GM12872 (cell line): ENCODE measurements around the gene LSP1.

Experiments used
- TF ChIP-seq, protein P1 (sequence below): IDR thresholded peaks from 3 replicates; pipeline ENCODE4 v1.5.1; 2011; ENCODE audit warnings: low read depth, mild to moderate bottlenecking, low read length, moderate library complexity; ENCODE audit not compliant: insufficient read depth

The LSP1 gene

DNA sequence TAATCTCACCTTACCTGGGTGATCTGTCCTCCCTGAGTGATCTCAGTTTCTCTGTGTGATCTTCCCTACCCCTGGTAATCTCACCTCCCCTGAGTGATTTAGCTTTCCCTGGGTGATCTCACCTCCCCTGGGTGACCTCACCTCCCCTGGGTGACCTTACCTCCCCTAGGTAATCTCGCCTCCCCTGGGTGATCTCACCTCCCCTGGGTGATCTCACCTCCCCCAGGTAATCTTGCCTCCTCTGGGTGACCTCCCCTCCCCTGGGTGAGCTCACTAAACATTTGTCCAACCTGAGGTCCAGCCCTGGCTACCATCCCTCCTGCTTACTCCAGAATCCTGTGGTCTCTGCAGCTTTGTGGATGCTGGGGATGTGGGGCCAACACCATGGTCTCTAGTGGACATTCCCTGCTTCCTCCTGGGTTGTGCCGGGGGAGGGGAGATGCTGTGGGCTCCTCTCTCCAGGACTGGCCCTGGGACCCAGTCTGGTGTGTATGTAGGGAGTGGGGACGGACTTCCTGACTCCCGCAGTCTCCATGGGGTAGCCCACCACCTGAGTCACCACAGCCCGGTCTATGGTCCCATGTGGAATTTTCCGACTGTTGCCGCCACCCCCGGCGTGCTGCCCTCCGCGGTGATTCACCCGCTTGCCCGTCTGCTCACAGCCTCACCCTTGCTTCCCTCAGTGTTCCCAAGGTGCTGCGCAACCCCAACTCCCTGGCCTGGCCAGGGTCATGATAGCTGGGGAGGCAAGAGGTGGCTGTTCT lies 9.9 kb downstream of the LSP1 start:
- TF ChIP-seq, protein P1, sequence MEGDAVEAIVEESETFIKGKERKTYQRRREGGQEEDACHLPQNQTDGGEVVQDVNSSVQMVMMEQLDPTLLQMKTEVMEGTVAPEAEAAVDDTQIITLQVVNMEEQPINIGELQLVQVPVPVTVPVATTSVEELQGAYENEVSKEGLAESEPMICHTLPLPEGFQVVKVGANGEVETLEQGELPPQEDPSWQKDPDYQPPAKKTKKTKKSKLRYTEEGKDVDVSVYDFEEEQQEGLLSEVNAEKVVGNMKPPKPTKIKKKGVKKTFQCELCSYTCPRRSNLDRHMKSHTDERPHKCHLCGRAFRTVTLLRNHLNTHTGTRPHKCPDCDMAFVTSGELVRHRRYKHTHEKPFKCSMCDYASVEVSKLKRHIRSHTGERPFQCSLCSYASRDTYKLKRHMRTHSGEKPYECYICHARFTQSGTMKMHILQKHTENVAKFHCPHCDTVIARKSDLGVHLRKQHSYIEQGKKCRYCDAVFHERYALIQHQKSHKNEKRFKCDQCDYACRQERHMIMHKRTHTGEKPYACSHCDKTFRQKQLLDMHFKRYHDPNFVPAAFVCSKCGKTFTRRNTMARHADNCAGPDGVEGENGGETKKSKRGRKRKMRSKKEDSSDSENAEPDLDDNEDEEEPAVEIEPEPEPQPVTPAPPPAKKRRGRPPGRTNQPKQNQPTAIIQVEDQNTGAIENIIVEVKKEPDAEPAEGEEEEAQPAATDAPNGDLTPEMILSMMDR: no peak

DNA sequence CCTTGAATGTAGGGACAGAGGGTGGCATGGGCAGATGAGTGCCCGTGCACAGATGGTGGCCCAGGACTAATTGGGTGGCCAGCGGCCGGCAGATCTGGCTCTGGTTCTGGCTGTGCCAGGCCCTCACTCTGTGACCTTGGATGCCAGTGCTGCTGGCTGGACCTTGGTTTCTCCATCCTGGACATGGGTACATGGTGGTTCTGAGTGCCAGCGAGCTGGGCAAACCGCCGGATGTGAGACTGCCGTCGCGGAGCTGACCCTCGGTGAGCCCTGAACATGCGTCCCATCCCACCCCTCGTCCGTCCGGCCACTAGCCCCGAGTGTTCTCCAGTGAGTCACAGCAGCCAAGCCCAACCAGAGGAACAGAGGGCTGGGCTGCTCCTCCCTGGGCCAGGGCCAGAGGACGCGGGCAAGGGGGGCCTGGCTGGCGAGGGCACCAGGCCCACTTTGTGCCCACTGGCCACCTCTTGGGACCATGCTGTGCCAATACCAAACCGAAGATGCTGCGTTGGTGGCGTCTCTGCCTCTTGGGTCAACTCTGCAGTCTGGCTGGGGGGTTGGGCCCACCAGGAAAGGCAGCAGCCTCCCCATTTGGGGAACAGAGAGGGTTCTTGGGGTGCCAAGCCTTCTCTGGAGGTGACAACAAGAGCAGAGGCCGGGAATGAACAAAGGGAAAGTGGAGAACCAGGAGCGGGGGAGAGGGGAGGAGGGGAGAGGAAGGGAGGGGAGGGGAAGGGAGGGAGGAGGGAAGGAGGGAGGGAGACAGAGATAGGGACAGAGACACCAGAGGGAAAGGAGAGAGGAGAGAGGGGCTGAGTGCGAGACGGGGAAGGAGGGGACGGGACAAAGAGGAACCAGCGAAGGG lies 10.7 kb downstream of the LSP1 start:
- TF ChIP-seq, protein P1: no peak

DNA sequence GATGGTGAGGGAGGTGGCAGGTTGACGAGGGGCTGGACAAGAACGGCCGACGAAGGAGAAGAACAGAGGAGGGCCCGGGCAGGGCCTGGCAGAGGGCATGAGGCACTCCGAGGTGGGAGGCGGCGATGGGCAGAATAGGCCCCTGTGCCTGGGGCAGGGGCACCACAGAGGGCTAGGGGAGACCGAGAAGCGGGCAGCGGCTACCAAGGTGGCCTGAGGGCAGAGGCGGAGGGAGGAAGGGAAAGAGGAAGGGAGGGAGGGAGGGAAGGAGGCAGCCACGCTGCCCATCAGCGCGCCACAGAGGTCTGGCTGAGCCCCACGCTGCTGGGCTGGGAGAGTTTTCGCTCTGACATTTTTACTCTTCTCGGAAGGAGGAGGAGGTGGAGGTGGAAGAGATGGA lies 11.3 kb downstream of the LSP1 start:
- TF ChIP-seq, protein P1: no peak

DNA sequence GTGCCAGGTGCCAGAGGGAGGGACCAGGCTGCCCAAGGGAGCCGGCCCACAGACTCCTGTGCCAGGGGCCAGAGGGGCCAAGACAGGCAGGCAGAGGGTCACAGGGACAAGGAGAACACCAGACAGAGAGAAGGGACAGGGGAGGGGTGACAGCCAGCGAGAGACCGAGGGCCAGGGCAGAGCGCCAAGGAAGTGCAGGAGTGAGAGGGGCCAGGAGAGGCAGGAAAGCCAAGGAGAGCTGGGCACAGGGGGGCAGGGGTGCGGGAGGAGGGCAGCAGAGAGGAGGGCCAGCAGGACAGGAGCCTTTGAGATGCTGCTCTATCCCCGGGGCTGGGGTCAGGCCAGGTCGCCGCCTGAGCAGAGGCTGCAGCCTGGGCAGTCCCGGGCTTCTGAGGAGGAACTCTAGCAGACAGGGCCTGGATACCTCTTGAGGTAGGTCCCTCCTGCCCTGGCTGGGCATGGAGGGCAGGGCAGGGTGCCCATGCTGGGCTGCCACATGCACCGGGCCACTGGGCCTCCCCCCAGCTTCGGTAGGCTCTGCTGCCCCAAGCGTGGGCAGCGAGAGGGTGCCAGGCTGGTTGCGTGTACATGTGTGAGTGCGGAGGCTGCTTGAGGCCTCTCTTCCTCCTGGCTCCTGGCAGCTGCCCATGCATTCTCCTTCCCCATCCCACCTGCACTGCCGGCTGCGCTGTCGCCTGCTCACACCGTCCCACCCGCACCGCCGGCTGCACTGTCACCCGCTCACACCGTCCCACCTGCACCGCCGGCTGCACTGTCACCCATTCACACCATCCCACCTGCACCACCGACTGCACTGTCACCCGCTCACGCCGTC lies 12.2 kb downstream of the LSP1 start:
- TF ChIP-seq, protein P1: no peak

DNA sequence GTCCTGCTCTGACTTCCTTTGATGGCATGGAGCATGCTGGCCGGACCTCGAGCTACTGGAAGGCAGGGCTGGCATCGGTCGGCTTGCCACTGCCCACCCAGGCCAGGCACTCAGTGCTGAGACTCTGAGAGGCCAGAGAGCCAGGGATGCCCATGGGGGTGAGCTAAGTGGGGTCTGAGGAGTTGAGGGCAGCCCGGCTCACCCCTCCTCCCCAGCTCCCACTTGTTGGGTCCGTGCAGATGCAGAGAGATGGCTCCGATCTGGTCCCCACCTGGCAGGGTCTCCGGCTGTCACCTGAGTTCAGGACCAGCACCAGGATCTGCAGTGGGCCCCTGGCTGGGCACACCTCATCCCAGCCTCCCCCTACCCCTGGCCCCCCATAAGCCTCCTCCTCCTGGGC lies 13.3 kb downstream of the LSP1 start:
- TF ChIP-seq, protein P1: no peak

DNA sequence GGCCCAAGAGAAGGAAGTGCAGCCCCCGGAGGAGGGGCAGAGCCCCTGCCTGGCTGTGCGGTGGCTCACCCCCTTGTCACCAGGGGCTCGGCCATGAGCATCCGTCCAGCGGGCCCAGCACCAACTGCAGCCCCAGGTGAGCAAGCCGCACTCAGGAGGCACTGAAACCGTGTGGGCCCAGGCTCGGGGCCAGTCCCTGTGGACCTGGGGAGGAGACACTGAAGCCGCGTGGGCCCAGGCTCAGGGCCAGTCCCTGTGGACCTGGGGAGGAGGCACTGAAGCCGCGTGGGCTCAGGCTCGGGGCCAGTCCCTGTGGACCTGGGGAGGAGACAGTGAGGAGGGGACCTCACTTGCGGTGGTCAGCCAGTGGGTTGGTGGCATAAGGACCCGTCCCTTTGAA lies 13.9 kb downstream of the LSP1 start:
- TF ChIP-seq, protein P1: no peak

DNA sequence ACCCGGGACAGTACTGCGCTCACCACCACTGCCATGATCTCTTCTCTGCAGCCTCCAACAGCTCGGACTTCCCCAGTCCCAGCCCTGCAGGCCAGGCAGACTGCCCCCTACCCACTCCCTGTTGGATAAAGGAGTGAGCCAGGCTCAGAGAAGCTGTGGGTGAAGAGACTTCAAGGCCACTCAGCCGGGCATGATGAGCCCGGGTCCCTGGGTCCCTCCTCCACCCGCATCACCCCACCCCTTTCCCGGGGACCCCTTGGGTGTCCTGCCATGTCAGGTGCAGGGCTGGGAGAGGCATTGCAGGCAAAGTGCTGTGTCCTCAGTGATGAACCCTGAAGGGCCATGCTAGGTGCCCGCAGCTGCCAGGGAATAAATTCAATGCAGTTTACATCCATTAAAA lies 14.5 kb downstream of the LSP1 start:
- TF ChIP-seq, protein P1: no peak
